Tibial nerve (tissue), 4 donors: ENCODE data around the gene CYTH4. TPM values are rescaled to one million over a fixed set of nuclear protein-coding genes. Genes with fewer than 3 reads are reported as not detected.
A peak's percentile ranks its signal among the peaks of the same experiment; 100 is the strongest.

Experiments
- DNase-seq, 2 donors: peaks; one replicate each; pipeline ENCODE4 v3.0.0-alpha.2; 2019; ENCODE audit warnings: low spot score in 2 of 2
- H3K27ac ChIP-seq, 4 donors: fragments of 200-600 bp; sonication (generic) in 3 of 4; one replicate each; pipeline ENCODE4 v1.5.1; 2017 to 2019; ENCODE audit warnings: mild to moderate bottlenecking in 1 of 4
- H3K27me3 ChIP-seq, 2 donors: fragments of 200-600 bp; sonication (generic) in 1 of 2; one replicate each; pipeline versions ENCODE4 v1.5.1 to v1.6.0; 2017 to 2019
- H3K36me3 ChIP-seq, 3 donors: fragments of 200-600 bp; sonication (generic); one replicate each; pipeline ENCODE4 v1.5.1; 2018 to 2019
- H3K4me1 ChIP-seq, 4 donors: fragments of 200-600 bp; sonication (generic) in 3 of 4; one replicate each; pipeline ENCODE4 v1.5.1; 2017 to 2019
- H3K4me3 ChIP-seq, 4 donors: fragments of 200-600 bp; sonication (generic) in 3 of 4; one replicate each; pipeline ENCODE4 v1.5.1; 2017 to 2019; ENCODE audit warnings: mild to moderate bottlenecking in 1 of 4, moderate library complexity in 1 of 4
- H3K9me3 ChIP-seq, 4 donors: fragments of 200-600 bp; sonication (generic) in 3 of 4; one replicate each; pipeline ENCODE4 v1.5.1; 2017 to 2019
- CTCF ChIP-seq, 5 experiments: fragments of 200-600 bp in 3 of 5; fragments of 450-650 bp in 2 of 5; sonication (generic) in 3 of 5; IDR thresholded peaks; one replicate each; pipeline ENCODE4 v1.5.1; 2016 to 2019; ENCODE audit warnings: antibody characterized with exemption in 5 of 5, mild to moderate bottlenecking in 3 of 5, moderate library complexity in 2 of 5
- EP300 ChIP-seq, 2 donors: sonication (generic); formaldehyde crosslinking; IDR thresholded peaks; one replicate each; pipeline ENCODE4 v1.6.1; 2017; ENCODE audit warnings: antibody characterized with exemption in 2 of 2, mild to moderate bottlenecking in 1 of 2
- POLR2A ChIP-seq, 2 donors: fragments of 450-650 bp; IDR thresholded peaks; one replicate each; pipeline ENCODE4 v1.6.1; 2017; ENCODE audit warnings: antibody characterized with exemption in 2 of 2, mild to moderate bottlenecking in 2 of 2, moderate library complexity in 2 of 2
- WGBS, 2 donors: methylation state at CpG; one replicate each; pipeline ENCODE4 v1.1.5; 2018; 5-methylcytosine and 5-hydroxymethylcytosine counted together
- total RNA-seq, 4 donors: library from RNA; depleted of rRNA; stranded (reverse); fragments of >200 nt; gene quantifications; one replicate each; pipeline ENCODE4 v1.1.0, GENCODE V29; 2016

The CYTH4 gene
- total RNA-seq, 4 donors from 2014 or later: 7.7 to 27.3 (median 19.0) TPM

- H3K36me3 ChIP-seq: no peaks in the 10 kb centered on the region
- H3K27ac ChIP-seq: peak overlapping the region in 1 of 4 donors; percentile 63
- H3K4me1 ChIP-seq: peaks cover 0 to 16% (median 0%) of the 10 kb centered on the region in 4 donors
- H3K9me3 ChIP-seq: no peaks in the 10 kb centered on the region
- H3K4me3 ChIP-seq: peak overlapping the region in 1 of 4 donors; percentile 9
- peaks cover 0 to 72% of the 10 kb centered on the region in 2 donors for H3K27me3 ChIP-seq
- DNase-seq: no peak
- TF ChIP-seq CTCF (IDR thresholded peaks at IDR 0.05): no peak
- no peak for TF ChIP-seq POLR2A (IDR thresholded peaks at IDR 0.05)
- TF ChIP-seq EP300 (IDR thresholded peaks at IDR 0.05): no peak
- WGBS, 2 donors: 51 to 53% methylated on average over 19 of the region's 19 CpGs
Observed at GRCh38 chr22:37241351-37242142, 40.8 kb upstream of the CYTH4 start.

- Histone ChIP-seq H3K27me3 (peaks cover 0 to 68% of the 10 kb centered on the region in 2 donors), H3K4me3 (peak overlapping the region in 2 of 4 donors; percentile 33 to 54), H3K9me3 (no peaks in the 10 kb centered on the region), H3K4me1 (peaks cover 0 to 16% (median 0%) of the 10 kb centered on the region in 4 donors), H3K36me3 (no peaks in the 10 kb centered on the region), H3K27ac (peak overlapping the region in 1 of 4 donors; percentile 76)
- WGBS, 2 donors: 37 to 51% methylated on average over 16 of the region's 16 CpGs
- TF ChIP-seq POLR2A (IDR thresholded peaks at IDR 0.05) (no peak), CTCF (IDR thresholded peaks at IDR 0.05) (no peak), EP300 (IDR thresholded peaks at IDR 0.05) (no peak)
- DNase-seq: no peak
Observed at GRCh38 chr22:37242395-37242918, 39.9 kb upstream of the CYTH4 start.

GRCh38 chr22:37243402-37244113 is 38.8 kb upstream of the CYTH4 start:
- no peaks in the 10 kb centered on the region for H3K36me3 ChIP-seq
- DNase-seq: no peak
- peaks cover 0 to 63% of the 10 kb centered on the region in 2 donors for H3K27me3 ChIP-seq
- H3K27ac ChIP-seq: peak overlapping the region in 1 of 4 donors; percentile 76
- 33 to 37% methylated on average over 8 to 12 of the region's 12 CpGs for WGBS, 2 donors
- peaks cover 0 to 16% (median 0%) of the 10 kb centered on the region in 4 donors for H3K4me1 ChIP-seq
- H3K4me3 ChIP-seq: peak overlapping the region in 2 of 4 donors; percentile 33 to 54
- H3K9me3 ChIP-seq: no peaks in the 10 kb centered on the region
- TF ChIP-seq POLR2A (IDR thresholded peaks at IDR 0.05) (no peak), CTCF (IDR thresholded peaks at IDR 0.05) (no peak), EP300 (IDR thresholded peaks at IDR 0.05) (no peak)

GRCh38 chr22:37244114-37244921 is 38.0 kb upstream of the CYTH4 start, which contains the start of gene RAC2:
TSS of gene RAC2 (minus strand) at chr22:37244269. CDS start at chr22:37244148, 121 bp downstream.
- Histone ChIP-seq H3K36me3 (no peaks in the 10 kb centered on the region), H3K27me3 (peaks cover 0 to 57% of the 10 kb centered on the region in 2 donors), H3K27ac (peak within 1 kb of the TSS in 1 of 4 donors; percentile 76), H3K4me3 (peak within 1 kb of the TSS in 2 of 4 donors; percentile 33 to 54), H3K4me1 (peaks cover 0 to 16% (median 0%) of the 10 kb centered on the region in 4 donors), H3K9me3 (no peaks in the 10 kb centered on the region)
- TF ChIP-seq CTCF (IDR thresholded peaks at IDR 0.05) (no peak), EP300 (IDR thresholded peaks at IDR 0.05) (peak in 1 of 2 donors; percentile 18)
- DNase-seq: peak in 1 of 2 donors; percentile 45
- 18 to 25% methylated on average over 17 of the region's 23 CpGs for WGBS, 2 donors
